Measurements from ENCODE around the gene TSBP1. TPM values are rescaled to one million over a fixed set of nuclear protein-coding genes. Genes with fewer than 3 reads are reported as not detected.

TSBP1 gene
- total RNA-seq, 1 donor: not detected

DNA sequence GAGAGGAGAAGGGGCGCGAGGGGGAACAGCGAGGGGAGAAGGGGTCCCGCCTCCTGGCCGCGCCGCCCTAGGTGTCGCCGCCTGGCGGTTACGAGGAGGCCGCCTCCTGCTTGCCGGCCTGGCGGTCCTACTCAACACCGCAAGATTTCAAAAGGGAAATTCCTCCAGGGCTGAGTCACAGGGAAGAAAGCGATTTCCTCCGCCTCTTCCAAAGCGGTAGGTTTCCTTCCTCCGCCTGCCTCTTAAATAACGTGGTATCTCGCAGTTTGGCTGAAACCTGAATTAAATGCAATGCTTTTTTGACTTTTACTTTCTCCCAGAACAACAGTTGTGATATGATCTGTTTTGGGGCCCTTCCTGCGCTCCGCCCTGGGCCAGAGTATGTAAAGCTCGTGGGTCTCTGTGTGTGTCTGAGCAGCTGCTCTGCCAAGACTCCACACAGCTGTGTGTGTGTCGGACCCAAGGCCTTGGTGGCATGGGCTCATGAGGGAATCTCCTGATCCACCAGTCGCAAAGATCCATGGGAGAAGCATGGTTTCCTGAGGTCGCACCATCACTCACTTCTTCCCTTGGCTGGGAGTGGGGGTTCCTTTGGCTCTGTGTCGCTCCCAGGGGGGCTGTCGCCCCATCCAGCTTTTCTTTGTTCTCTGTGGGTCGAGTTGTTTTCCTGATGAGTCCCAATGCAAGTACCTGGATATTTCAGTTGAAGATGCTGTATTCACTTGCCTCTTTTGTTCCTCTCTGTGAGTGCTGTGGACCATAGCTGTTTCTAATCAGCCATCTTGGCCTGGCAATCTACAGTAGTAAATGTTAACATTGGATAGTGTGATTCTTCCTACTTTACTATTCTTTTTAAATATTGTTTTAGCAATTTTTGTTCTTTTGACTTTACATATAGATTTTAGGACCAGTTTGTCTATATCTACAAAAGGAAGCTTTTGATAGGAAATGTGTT is 116.2 kb downstream of the TSBP1 start:
- H4K20me1 ChIP-seq (ENCODE audit: insufficient read depth, low read length): no peaks in the 10 kb centered on the region
- peak overlapping the region; percentile 22 for H3K27ac ChIP-seq (ENCODE audit: low read depth, low read length)
- H3K36me3 ChIP-seq (ENCODE audit: insufficient read depth, low read length): no peaks in the 10 kb centered on the region
- peak; percentile 94 for DNase-seq (ENCODE audit: insufficient read length, low spot score, missing footprints)
- peak overlapping the region; percentile 68 for H3K4me3 ChIP-seq (ENCODE audit: insufficient read depth, low read length)
- H3K4me2 ChIP-seq (ENCODE audit: insufficient read depth, low read length): peak overlapping the region; percentile 90
- H3K4me1 ChIP-seq (ENCODE audit: insufficient read depth, low read length): peaks cover 5% of the 10 kb centered on the region
- TF ChIP-seq, protein P1, sequence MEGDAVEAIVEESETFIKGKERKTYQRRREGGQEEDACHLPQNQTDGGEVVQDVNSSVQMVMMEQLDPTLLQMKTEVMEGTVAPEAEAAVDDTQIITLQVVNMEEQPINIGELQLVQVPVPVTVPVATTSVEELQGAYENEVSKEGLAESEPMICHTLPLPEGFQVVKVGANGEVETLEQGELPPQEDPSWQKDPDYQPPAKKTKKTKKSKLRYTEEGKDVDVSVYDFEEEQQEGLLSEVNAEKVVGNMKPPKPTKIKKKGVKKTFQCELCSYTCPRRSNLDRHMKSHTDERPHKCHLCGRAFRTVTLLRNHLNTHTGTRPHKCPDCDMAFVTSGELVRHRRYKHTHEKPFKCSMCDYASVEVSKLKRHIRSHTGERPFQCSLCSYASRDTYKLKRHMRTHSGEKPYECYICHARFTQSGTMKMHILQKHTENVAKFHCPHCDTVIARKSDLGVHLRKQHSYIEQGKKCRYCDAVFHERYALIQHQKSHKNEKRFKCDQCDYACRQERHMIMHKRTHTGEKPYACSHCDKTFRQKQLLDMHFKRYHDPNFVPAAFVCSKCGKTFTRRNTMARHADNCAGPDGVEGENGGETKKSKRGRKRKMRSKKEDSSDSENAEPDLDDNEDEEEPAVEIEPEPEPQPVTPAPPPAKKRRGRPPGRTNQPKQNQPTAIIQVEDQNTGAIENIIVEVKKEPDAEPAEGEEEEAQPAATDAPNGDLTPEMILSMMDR (IDR thresholded peaks at IDR 0.05; ENCODE audit: extremely low read depth, low read depth, low read length): peak; percentile 55
- no peaks in the 10 kb centered on the region for H3K9me3 ChIP-seq (ENCODE audit: low read depth, low read length)
- peaks cover 8% of the 10 kb centered on the region for H3K27me3 ChIP-seq (ENCODE audit: insufficient read depth, low read length)
- H3K79me2 ChIP-seq (ENCODE audit: insufficient read depth, low read length): no peaks in the 10 kb centered on the region
- peak overlapping the region; percentile 98 for H2AFZ ChIP-seq (ENCODE audit: low read length)

- Histone ChIP-seq H3K4me1 (ENCODE audit: insufficient read depth, low read length) (peaks cover 5% of the 10 kb centered on the region), H3K36me3 (ENCODE audit: insufficient read depth, low read length) (no peaks in the 10 kb centered on the region), H3K4me3 (ENCODE audit: insufficient read depth, low read length) (peak overlapping the region; percentile 68), H4K20me1 (ENCODE audit: insufficient read depth, low read length) (no peaks in the 10 kb centered on the region), H2AFZ (ENCODE audit: low read length) (peak overlapping the region; percentile 98), H3K9me3 (ENCODE audit: low read depth, low read length) (no peaks in the 10 kb centered on the region), H3K27ac (ENCODE audit: low read depth, low read length) (no peak overlapping the region), H3K79me2 (ENCODE audit: insufficient read depth, low read length) (no peaks in the 10 kb centered on the region), H3K4me2 (ENCODE audit: insufficient read depth, low read length) (peak overlapping the region; percentile 90), H3K27me3 (ENCODE audit: insufficient read depth, low read length) (peaks cover 8% of the 10 kb centered on the region)
- TF ChIP-seq, protein P1 (IDR thresholded peaks at IDR 0.05; ENCODE audit: extremely low read depth, low read depth, low read length): no peak
- DNase-seq (ENCODE audit: insufficient read length, low spot score, missing footprints): no peak
These were observed 116.9 kb downstream of the TSBP1 start for GRCh38 chr6:32254761-32255198.

GRCh38 chr6:32252331-32253009 is 119.2 kb downstream of the TSBP1 start:
- H3K4me1 ChIP-seq (ENCODE audit: insufficient read depth, low read length): peaks cover 5% of the 10 kb centered on the region
- H3K27ac ChIP-seq (ENCODE audit: low read depth, low read length): no peak overlapping the region
- TF ChIP-seq, protein P1 (IDR thresholded peaks at IDR 0.05; ENCODE audit: extremely low read depth, low read depth, low read length): no peak
- peaks cover 8% of the 10 kb centered on the region for H3K27me3 ChIP-seq (ENCODE audit: insufficient read depth, low read length)
- no peaks in the 10 kb centered on the region for H3K79me2 ChIP-seq (ENCODE audit: insufficient read depth, low read length)
- no peaks in the 10 kb centered on the region for H3K36me3 ChIP-seq (ENCODE audit: insufficient read depth, low read length)
- DNase-seq (ENCODE audit: insufficient read length, low spot score, missing footprints): no peak
- no peaks in the 10 kb centered on the region for H3K9me3 ChIP-seq (ENCODE audit: low read depth, low read length)
- no peak overlapping the region for H3K4me2 ChIP-seq (ENCODE audit: insufficient read depth, low read length)
- H4K20me1 ChIP-seq (ENCODE audit: insufficient read depth, low read length): no peaks in the 10 kb centered on the region
- H2AFZ ChIP-seq (ENCODE audit: low read length): no peak overlapping the region
- H3K4me3 ChIP-seq (ENCODE audit: insufficient read depth, low read length): no peak overlapping the region

DNA sequence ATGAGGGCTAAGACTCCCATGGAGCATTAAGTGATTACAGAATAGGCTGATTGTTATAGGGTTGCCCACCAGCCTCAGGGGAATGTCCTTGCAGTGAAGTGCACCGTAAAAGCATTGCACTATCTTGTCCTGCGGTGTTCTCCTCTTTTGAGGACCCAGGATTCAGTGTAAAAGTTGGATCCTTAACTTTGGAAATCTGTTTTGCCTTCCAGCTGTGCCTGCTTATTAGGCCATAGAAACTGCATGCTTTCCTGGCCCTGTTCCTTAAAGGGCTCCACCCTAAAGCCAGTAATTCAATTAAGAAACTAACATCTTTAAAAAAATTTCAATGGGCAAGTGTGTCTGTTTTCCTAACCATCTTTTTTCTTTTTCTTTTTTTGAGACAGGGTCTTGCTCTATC is 122.4 kb downstream of the TSBP1 start:
- no peak for DNase-seq (ENCODE audit: insufficient read length, low spot score, missing footprints)
- Histone ChIP-seq H3K4me3 (ENCODE audit: insufficient read depth, low read length) (no peak overlapping the region), H3K79me2 (ENCODE audit: insufficient read depth, low read length) (no peaks in the 10 kb centered on the region), H3K9me3 (ENCODE audit: low read depth, low read length) (no peaks in the 10 kb centered on the region), H3K27ac (ENCODE audit: low read depth, low read length) (no peak overlapping the region), H3K4me2 (ENCODE audit: insufficient read depth, low read length) (no peak overlapping the region), H4K20me1 (ENCODE audit: insufficient read depth, low read length) (no peaks in the 10 kb centered on the region), H2AFZ (ENCODE audit: low read length) (no peak overlapping the region), H3K27me3 (ENCODE audit: insufficient read depth, low read length) (peaks cover 14% of the 10 kb centered on the region), H3K4me1 (ENCODE audit: insufficient read depth, low read length) (no peaks in the 10 kb centered on the region), H3K36me3 (ENCODE audit: insufficient read depth, low read length) (no peaks in the 10 kb centered on the region)
- TF ChIP-seq, protein P1 (IDR thresholded peaks at IDR 0.05; ENCODE audit: extremely low read depth, low read depth, low read length): no peak
